PFSK-1 (cell line): Measurements from ENCODE around the gene CENPVL3.
"Not testable (repeated sequence)": the region's sequence is repeated elsewhere in the genome, so short reads cannot be mapped to it uniquely, and the experiment has no call there.

Source experiments
- FOXP2 ChIP-seq: optimal IDR thresholded peaks from 2 replicates; pipeline ENCODE3; 2011; ENCODE audit warnings: borderline replicate concordance, control low read depth, inconsistent platforms; ENCODE audit not compliant: insufficient read depth; ENCODE audit errors: extremely low read length, extremely low read depth
- POLR2AphosphoS5 ChIP-seq: IDR thresholded peaks from 2 replicates; pipeline ENCODE4 v1.6.1; 2012; ENCODE audit warnings: low read depth, mild to moderate bottlenecking, control low read depth, low read length, moderate library complexity
- SIN3A ChIP-seq: IDR thresholded peaks from 2 replicates; pipeline ENCODE4 v1.6.1; 2012; ENCODE audit warnings: mild to moderate bottlenecking, low read length, moderate library complexity, borderline replicate concordance; ENCODE audit not compliant: insufficient read depth
- TAF1 ChIP-seq: IDR thresholded peaks from 2 replicates; pipeline ENCODE4 v1.6.1; 2012; ENCODE audit warnings: low read length, control low read depth, borderline replicate concordance; ENCODE audit not compliant: insufficient read depth
- TF ChIP-seq, protein P1 (sequence below), 2 experiments: IDR thresholded peaks; 2 replicates each; pipeline versions ENCODE4 v1.6.1 to v1.8.0; 2011 to 2012; ENCODE audit warnings: low read depth in 2 of 2, low read length in 2 of 2, control low read depth in 1 of 2, inconsistent platforms in 1 of 2, mild to moderate bottlenecking in 1 of 2, moderate library complexity in 1 of 2; ENCODE audit not compliant: insufficient read depth in 1 of 2

DNA sequence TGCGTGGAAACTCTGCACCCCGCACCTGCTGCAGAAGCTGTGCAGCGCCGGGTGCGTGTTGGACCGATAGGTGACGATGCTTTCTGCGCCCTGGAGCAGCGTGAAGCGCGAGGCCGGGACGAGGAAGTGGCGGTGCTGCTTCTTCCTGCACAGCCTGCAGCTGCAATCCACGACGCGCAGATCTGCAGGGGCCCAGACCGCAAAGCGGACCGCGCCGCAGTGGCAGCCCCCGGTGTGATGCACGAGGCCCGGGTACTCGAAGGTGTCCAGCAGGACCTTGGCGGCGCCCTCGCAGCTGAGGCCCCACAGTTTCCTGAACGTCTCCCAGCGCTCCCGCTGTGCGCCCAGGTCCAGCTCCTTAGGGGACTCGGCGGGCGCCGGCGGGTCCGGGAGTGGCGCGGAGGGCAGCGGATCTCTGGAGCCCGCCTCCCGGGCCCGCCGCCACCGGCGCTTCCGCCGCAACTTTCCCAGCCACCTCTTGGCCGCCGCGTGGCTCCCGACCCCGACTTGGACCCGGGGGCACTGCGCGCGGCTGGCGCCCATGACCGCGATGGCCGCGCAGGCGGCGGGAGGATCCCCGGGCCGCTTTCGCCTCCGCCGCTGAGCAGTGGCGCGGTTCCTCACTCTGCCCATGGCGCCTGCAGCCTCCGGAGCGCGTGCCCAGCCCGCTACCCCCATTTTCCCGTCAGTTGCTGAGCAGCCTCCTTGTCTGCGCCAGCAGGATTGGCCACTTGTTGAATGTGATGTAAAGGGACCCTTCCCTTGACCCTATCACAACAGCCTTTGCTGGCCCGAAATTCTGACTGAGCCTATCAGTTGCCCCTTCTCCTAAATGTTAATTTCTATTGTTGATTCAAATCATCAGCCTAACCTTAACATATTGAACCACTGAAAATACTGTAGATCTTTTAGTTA, at the start of gene CENPVL3:
- TF ChIP-seq, protein P1, sequence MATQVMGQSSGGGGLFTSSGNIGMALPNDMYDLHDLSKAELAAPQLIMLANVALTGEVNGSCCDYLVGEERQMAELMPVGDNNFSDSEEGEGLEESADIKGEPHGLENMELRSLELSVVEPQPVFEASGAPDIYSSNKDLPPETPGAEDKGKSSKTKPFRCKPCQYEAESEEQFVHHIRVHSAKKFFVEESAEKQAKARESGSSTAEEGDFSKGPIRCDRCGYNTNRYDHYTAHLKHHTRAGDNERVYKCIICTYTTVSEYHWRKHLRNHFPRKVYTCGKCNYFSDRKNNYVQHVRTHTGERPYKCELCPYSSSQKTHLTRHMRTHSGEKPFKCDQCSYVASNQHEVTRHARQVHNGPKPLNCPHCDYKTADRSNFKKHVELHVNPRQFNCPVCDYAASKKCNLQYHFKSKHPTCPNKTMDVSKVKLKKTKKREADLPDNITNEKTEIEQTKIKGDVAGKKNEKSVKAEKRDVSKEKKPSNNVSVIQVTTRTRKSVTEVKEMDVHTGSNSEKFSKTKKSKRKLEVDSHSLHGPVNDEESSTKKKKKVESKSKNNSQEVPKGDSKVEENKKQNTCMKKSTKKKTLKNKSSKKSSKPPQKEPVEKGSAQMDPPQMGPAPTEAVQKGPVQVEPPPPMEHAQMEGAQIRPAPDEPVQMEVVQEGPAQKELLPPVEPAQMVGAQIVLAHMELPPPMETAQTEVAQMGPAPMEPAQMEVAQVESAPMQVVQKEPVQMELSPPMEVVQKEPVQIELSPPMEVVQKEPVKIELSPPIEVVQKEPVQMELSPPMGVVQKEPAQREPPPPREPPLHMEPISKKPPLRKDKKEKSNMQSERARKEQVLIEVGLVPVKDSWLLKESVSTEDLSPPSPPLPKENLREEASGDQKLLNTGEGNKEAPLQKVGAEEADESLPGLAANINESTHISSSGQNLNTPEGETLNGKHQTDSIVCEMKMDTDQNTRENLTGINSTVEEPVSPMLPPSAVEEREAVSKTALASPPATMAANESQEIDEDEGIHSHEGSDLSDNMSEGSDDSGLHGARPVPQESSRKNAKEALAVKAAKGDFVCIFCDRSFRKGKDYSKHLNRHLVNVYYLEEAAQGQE (IDR thresholded peaks at IDR 0.05; ENCODE audit: insufficient read depth in 1 of 2, low read depth in 2 of 2, low read length in 2 of 2) = not testable (repeated sequence)
- TF ChIP-seq POLR2AphosphoS5, TAF1, SIN3A, FOXP2: not testable (repeated sequence)
